ENCODE measurements around the gene MOB1A.
A peak's percentile ranks its signal among the peaks of the same experiment; 100 is the strongest.
"Not testable (repeated sequence)": the region's sequence is repeated elsewhere in the genome, so short reads cannot be mapped to it uniquely, and the experiment has no call there.

MOB1A gene

GRCh38 chr2:74178211-74179062 is at the start of gene MOB1A:
MOB1A (minus strand) TSS chr2:74178879; CDS start chr2:74178674, 205 bp downstream.
- ATAC-seq (peak; percentile 96), DNase-seq (peak; percentile 98)

GRCh38 chr2:74227646-74228045 is 49.0 kb upstream of the MOB1A start:
- ATAC-seq (no peak), DNase-seq (no peak)

GRCh38 chr2:74226648-74227213 is 48.1 kb upstream of the MOB1A start:
- ATAC-seq (no peak), DNase-seq (no peak)

DNA sequence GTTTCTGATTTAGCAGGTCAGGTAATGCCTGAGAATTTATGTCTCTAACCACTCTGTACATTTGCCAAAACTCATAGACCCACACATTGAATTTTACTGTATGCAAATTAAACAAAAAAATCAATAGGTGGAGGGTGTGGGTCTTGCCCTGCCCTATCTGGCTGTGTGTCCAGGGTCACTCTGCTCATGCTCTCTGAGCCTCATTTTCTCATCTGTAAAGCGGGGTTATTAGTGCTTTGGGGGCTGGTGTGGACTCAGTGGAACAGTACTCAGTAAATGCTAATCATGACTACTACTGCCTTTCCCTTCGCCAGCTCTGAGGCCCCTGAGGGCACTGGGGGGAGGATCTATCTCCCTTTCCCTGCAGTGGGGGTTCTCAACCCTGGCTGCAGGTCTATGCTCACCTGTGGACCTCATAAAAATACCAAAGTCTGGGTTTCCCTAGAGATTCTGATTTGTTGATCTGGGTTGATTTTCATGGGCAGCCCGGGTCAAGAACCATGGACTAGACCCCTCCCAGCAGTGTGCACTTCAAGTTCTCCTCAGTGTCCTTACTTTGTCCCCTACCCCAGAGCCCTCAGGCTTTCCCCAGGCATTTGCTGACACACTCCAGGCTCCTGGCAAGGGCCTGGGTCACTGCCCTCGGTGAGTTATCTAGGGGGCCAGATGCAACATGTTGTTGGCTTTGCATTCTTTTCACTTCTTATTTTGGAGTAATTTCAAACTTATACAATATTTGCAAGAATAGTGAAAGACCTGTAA is 47.2 kb upstream of the MOB1A start:
- DNase-seq (no peak), ATAC-seq (no peak)

- ATAC-seq: peak; percentile 15
- DNase-seq: no peak
Measured at GRCh38 chr2:74223941-74224770, 45.5 kb upstream of the MOB1A start.

DNA sequence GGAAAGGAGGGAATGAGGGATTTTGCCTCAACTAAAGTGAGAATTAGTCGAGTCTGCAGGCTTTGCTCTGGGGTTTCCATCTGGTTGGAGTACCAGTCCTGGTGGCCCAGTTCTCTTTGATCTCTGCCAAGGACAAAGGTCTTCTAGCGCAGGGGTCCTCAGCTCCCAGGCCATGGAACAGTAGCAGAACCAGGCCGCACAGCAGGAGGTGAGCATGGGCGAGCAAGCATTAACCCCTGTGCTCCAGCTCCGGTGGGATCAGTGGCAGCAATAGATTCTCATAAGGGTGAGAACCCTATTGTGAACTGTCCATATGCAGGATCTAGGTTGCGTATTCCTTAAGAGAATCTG is 43.6 kb upstream of the MOB1A start:
- ATAC-seq: no peak
- DNase-seq: no peak

DNA sequence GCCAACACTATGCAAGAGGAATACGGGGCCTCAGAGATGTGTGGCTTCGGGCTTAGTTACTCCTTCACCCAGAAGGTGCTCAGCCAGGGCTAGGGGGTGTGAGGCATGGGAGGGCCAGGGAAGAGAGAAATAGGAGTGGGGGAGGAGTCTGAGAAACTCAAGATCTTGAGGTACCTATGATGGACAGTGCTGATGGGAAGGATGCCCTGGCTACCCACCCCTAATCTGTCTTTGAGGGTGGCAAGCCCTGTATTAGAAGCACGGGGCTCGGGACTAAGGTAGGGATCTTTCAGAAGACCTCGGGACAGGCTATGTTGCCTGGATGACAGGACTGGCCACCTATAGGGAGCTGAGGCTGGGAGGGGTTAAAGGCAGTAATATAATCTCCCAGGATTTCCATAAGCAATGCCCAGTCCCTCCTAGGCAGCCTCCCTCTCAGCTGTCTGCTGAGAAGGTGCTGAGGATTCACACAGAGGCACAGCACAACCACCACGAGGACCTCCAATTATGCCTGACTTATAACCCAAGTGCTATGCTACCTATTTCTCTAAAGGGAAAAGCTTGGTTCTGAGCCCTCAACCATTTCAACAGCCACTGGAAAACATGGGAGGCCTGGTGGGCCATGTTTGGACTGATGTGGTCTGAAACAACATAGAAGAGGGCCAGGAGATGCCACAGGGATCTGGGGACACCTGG is 43.1 kb upstream of the MOB1A start:
- DNase-seq (no peak), ATAC-seq (no peak)

- ATAC-seq: no peak
- no peak for DNase-seq
Measured at GRCh38 chr2:74221091-74221490, 42.4 kb upstream of the MOB1A start.

- DNase-seq (no peak), ATAC-seq (no peak)
Measured at GRCh38 chr2:74219846-74220486, 41.3 kb upstream of the MOB1A start.

GRCh38 chr2:74216642-74217041 is 38.0 kb upstream of the MOB1A start:
- ATAC-seq (no peak), DNase-seq (no peak)

GRCh38 chr2:74215771-74216170 is 37.1 kb upstream of the MOB1A start:
- not testable (repeated sequence) for DNase-seq, ATAC-seq

DNA sequence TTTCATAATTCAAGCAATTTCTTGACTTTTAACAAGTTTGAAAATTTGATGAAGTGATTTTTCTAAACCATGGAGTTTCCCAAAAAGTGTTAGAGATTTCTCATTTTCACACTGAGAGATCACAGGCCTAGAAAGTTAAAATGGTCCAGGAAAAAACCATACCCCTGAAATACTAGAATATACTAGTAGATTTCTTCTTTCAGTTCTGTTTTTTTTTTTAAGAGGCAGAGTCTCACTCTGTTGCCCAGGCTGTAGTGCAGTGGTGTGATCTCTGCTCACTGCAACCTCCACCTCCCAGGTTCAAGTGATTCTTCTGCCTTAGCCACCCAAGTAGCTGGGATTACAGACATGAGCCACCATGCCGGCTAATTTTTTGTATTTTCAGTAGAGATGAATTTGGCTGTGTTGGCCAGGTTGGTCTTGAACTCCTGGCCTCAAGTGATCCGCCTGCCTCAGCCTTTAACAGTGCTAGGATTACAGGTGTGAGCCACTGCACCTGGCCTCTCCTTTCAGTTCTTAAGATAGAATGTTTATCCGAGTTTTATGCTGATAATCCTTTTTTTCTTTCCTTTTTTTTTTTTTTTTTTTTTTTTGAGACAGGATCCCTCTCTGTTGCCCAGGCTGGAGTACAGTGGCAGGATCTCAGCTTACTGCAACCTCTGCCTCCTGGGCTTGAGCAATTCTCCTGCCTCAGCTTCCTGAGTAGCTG is 34.2 kb upstream of the MOB1A start:
- ATAC-seq: no peak
- no peak for DNase-seq

GRCh38 chr2:74206180-74206688 is 27.6 kb upstream of the MOB1A start:
- ATAC-seq: peak; percentile 88
- DNase-seq: peak; percentile 50

DNA sequence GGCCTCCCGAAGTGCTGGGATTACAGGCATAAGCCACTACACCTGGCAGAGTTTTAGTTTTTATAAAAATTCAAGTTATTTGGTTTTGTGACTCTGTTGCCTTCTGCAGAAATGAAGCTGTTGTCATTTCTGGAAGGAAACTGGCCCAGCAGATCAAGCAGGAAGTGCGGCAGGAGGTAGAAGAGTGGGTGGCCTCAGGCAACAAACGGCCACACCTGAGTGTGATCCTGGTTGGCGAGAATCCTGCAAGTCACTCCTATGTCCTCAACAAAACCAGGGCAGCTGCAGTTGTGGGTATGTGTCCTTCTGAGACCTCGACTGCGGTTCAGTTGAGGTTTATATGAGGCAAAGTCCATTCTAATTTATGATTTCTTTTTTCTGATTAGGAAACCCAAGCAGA is 26.9 kb upstream of the MOB1A start:
- DNase-seq (no peak), ATAC-seq (no peak)

DNA sequence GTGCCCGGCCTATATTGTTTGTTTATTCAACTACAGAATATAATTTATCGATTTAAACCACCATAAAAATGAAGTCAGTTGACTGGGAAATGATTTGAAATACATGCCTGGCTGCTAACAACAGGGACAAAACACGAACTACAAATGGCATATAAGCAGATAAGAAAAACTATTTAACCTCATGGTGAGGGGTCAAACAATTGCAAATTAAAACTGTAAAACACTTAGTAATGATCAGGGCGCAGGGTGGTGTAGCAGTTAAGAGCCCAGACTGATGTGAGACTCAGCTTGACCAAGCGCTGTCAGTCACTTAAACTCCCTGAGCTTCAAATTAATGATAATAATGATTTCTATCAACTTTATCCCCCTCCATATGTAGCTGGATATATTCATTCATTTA is 26.4 kb upstream of the MOB1A start:
- DNase-seq (no peak), ATAC-seq (no peak)

- no peak for DNase-seq
- ATAC-seq: no peak
Measured at GRCh38 chr2:74204436-74204835, 25.8 kb upstream of the MOB1A start.

DNA sequence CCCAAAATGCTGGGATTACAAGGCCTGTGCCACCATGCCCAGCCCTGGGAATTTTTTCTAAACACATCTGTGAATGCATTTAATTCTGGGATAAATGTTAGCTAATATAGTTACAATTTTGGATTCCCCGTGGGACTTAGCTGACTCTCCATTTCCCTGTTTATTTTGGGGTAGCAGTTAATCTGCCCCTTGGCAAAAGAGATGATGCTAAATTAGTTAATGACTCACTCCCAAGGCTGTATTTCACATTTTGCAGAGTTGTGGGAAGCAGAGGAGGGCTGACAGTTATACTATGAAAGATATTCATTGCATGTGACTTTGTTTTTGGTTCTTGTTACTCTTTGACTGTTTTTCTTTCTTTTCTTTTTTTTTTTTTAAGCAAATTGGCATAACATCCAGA is 22.9 kb upstream of the MOB1A start:
- ATAC-seq: no peak
- no peak for DNase-seq

DNA sequence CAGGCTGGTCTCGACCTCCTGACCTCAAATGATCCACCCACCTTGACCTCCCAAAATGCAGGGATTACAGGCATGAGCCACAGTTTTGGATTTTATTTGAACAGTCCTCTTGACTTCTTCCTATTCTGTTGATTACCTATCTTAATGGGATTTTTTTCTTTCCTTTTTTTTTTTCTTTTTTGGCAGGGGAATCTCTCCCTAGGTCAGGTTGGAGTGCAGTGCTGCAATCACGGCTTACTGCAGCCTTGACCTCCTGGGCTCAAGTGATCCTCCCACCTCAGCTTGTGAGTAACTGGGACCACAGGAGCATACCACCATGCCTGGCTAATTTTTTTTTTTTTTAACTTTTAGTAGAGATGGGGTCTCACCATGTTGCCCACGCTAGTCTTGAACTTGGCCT is 22.5 kb upstream of the MOB1A start:
- ATAC-seq: no peak
- no peak for DNase-seq

GRCh38 chr2:74199871-74200305 is 21.2 kb upstream of the MOB1A start:
- peak; percentile 32 for DNase-seq
- ATAC-seq: no peak

DNA sequence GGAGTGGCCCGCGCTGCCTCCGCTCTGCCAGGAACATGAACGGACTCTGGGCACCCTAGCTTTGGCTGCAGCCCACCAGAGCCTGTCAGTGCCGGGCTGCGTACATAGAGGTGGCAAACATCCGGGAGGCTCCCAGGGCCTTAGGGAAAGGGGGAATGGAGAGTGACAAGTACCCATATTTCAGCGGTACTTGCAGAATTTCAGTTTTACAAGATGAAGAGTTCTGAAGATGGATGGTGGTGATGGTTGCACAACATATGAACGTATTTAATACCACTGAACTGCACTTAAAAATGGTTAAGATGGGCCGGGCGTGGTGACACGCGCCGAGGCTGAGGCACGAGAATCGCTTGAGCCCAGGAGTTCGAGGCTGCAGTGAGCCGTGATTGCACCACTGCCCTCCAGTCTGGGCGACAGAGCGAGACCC is 20.6 kb upstream of the MOB1A start:
- ATAC-seq: no peak

More for the DNA sequence above, 20.6 kb upstream of the MOB1A start:
- no peak for DNase-seq
